OCI-LY7 (cell line): ENCODE results near the gene TPRA1. TPM values are rescaled to one million over a fixed set of nuclear protein-coding genes. Genes with fewer than 3 reads are reported as not detected.

Source experiments
- BruUV-seq: library from RNA; stranded (reverse); fragments of 400-500 nt; replicated peaks from 2 replicates; lab custom pipeline; 2021; lab: Mats Ljungman, UMichigan
- CTCF ChIA-PET: fragments of 300-600 bp; sonication (Branson Sonifier 250); formaldehyde crosslinking; loops from one replicate; lab custom pipeline; 2022; ENCODE audit warnings: antibody characterized with exemption; ENCODE audit not compliant: unreplicated experiment; lab: Charles Lee
- POLR2A ChIA-PET: fragments of 300-600 bp; sonication (Branson Sonifier 250); formaldehyde crosslinking; loops from one replicate; lab custom pipeline; 2022; ENCODE audit warnings: antibody characterized with exemption; lab: Charles Lee
- DNase-seq: peaks from one replicate; pipeline ENCODE4 v3.0.0-alpha.2; 2015; ENCODE audit warnings: low spot score
- H2AFZ ChIP-seq: fragments of 200-600 bp; sonication (generic), shearing (Covaris generic); 2 replicates; pipeline ENCODE4 v1.6.1; 2014; ENCODE audit warnings: mild to moderate bottlenecking, antibody characterized with exemption, low read length, moderate library complexity
- H3K27ac ChIP-seq: fragments of 200-600 bp; sonication (generic); 2 replicates; pipeline ENCODE4 v1.5.1; 2014; ENCODE audit warnings: mixed run types, low read depth, mild to moderate bottlenecking, moderate library complexity, low read length, inconsistent platforms; ENCODE audit not compliant: poor library complexity, severe bottlenecking
- H3K36me3 ChIP-seq: fragments of 200-600 bp; sonication (generic); 2 replicates; pipeline ENCODE4 v1.6.1; 2014; ENCODE audit warnings: mild to moderate bottlenecking, antibody characterized with exemption, low read length, moderate library complexity, mixed read lengths; ENCODE audit not compliant: insufficient read depth
- H3K4me1 ChIP-seq: fragments of 200-600 bp; sonication (generic); 2 replicates; pipeline ENCODE4 v1.5.1; 2014; ENCODE audit warnings: mild to moderate bottlenecking, low read length; ENCODE audit not compliant: insufficient read depth, poor library complexity, severe bottlenecking
- H3K4me2 ChIP-seq: fragments of 200-600 bp; sonication (generic); 2 replicates; pipeline ENCODE4 v1.6.1; 2014; ENCODE audit warnings: mild to moderate bottlenecking, low read length
- H3K4me3 ChIP-seq: fragments of 200-600 bp; sonication (generic); 2 replicates; pipeline ENCODE4 v1.5.1; 2014; ENCODE audit warnings: mild to moderate bottlenecking, low read depth, low read length; ENCODE audit not compliant: poor library complexity, severe bottlenecking
- H3K79me2 ChIP-seq: fragments of 200-600 bp; sonication (generic); 2 replicates; pipeline ENCODE4 v1.6.1; 2016; ENCODE audit warnings: low read depth, mild to moderate bottlenecking, low read length, moderate library complexity, mixed read lengths; ENCODE audit not compliant: insufficient read depth
- H3K9me2 ChIP-seq: fragments of 200-600 bp; sonication (generic); 2 replicates; pipeline ENCODE4 v1.6.1; 2016; ENCODE audit warnings: mild to moderate bottlenecking, low read length, mixed read lengths; ENCODE audit not compliant: insufficient read depth
- H3K9me3 ChIP-seq: fragments of 200-600 bp; sonication (generic); 2 replicates; pipeline ENCODE4 v1.6.1; 2014; ENCODE audit warnings: mild to moderate bottlenecking, mixed run types, low read length, mixed read lengths
- H4K20me1 ChIP-seq: fragments of 200-600 bp; sonication (generic); 2 replicates; pipeline ENCODE4 v1.6.1; 2014; ENCODE audit warnings: mild to moderate bottlenecking, antibody characterized with exemption, low read length, moderate library complexity, mixed read lengths; ENCODE audit not compliant: insufficient read depth
- CTCF ChIP-seq: fragments of 200-600 bp; sonication (generic); conservative IDR thresholded peaks from 2 replicates; pipeline ENCODE4 v1.5.1; 2014; ENCODE audit warnings: mild to moderate bottlenecking, antibody characterized with exemption, low read length, moderate library complexity, mixed read lengths
- EZH2phosphoT487 ChIP-seq: fragments of 200-600 bp; sonication (generic); IDR thresholded peaks from 2 replicates; pipeline ENCODE4 v1.6.1; 2018; ENCODE audit warnings: low read depth, borderline replicate concordance, mild to moderate bottlenecking, mixed run types, antibody characterized with exemption, low read length, moderate library complexity, mixed read lengths
- intact Hi-C: fragments of 100-400 bp; cut with micrococcal nuclease; formaldehyde crosslinking; loops from one replicate; pipeline ENCODE4 v1.10.0; 2022; ENCODE audit not compliant: unreplicated experiment
- total RNA-seq, 2 experiments: library from RNA; depleted of rRNA in 1 of 2; stranded (reverse); fragments of >200 nt in 1 of 2; shearing (Covaris generic) in 1 of 2; gene quantifications; 2 replicates each; pipeline ENCODE4 v1.2.3, GENCODE V29; 2014 to 2022

TPRA1 gene
- total RNA-seq, 2 experiments from 2014 or later = 32.3 to 51.4 TPM

GRCh38 chr3:127608362-127608718 is 17.8 kb upstream of the TPRA1 start:
- Histone ChIP-seq H3K9me3 (no peaks in the 10 kb centered on the region), H3K79me2 (peaks cover 5% of the 10 kb centered on the region; the same call in 1 of the 2 replicates), H3K4me3 (no peak overlapping the region), H4K20me1 (peaks cover 23% of the 10 kb centered on the region), H3K9me2 (no peaks in the 10 kb centered on the region), H2AFZ (no peak overlapping the region), H3K27ac (no peak overlapping the region), H3K4me1 (peaks cover 4% of the 10 kb centered on the region), H3K4me2 (no peak overlapping the region), H3K36me3 (peaks cover 97% of the 10 kb centered on the region)
- CTCF ChIA-PET = no interaction called here
- intact Hi-C loops = no loop called here
- TF ChIP-seq EZH2phosphoT487 = no peak
- TF ChIP-seq CTCF = no peak
- no peak for DNase-seq
- BruUV-seq = no TSS peak
- POLR2A ChIA-PET = interaction anchor here (2.2 kb wide), 1 partner anchor 9 kb away, joined by 7 read pairs; no protein-coding TSS in a partner anchor

GRCh38 chr3:127607675-127608361 is 17.3 kb upstream of the TPRA1 start:
- H3K9me3 ChIP-seq = no peaks in the 10 kb centered on the region
- H3K4me2 ChIP-seq = no peak overlapping the region
- no peaks in the 10 kb centered on the region for H3K9me2 ChIP-seq
- H3K36me3 ChIP-seq = peaks cover 97% of the 10 kb centered on the region
- intact Hi-C loops = no loop called here
- no TSS peak for BruUV-seq
- CTCF ChIA-PET = no interaction called here
- POLR2A ChIA-PET = interaction anchor here (2.2 kb wide), 1 partner anchor 9 kb away, joined by 7 read pairs; no protein-coding TSS in a partner anchor
- no peak overlapping the region for H3K4me3 ChIP-seq
- no peak overlapping the region for H2AFZ ChIP-seq
- no peak for DNase-seq
- peaks cover 21% of the 10 kb centered on the region for H4K20me1 ChIP-seq
- H3K79me2 ChIP-seq = peaks cover 7% of the 10 kb centered on the region; the same call in 1 of the 2 replicates
- no peak for TF ChIP-seq CTCF
- TF ChIP-seq EZH2phosphoT487 = no peak
- H3K27ac ChIP-seq = no peak overlapping the region
- H3K4me1 ChIP-seq = peaks cover 4% of the 10 kb centered on the region
